IPS-NIHi7 (cell line): ENCODE data around the gene UGDH.
A peak's percentile ranks its signal among the peaks of the same experiment; 100 is the strongest.
"Not testable (repeated sequence)": the region's sequence is repeated elsewhere in the genome, so short reads cannot be mapped to it uniquely, and the experiment has no call there.

Source experiments
- DNase-seq: peaks from one replicate; pipeline ENCODE4 v3.0.0; 2012; ENCODE audit warnings: mixed read lengths; ENCODE audit errors: extremely low spot score

Gene UGDH

GRCh38 chr4:39529534-39529933, 2.3 kb upstream of the UGDH start:
- no peak for DNase-seq

- DNase-seq: peak; percentile 87
Observed at GRCh38 chr4:39528061-39528465, 824 bp upstream of the UGDH start.

GRCh38 chr4:39526765-39527295, 409 bp downstream of the UGDH start:
- peak; percentile 76 for DNase-seq

- DNase-seq: peak; percentile 14
Observed at GRCh38 chr4:39525822-39526690, 1.2 kb downstream of the UGDH start.

- no peak for DNase-seq
Observed at GRCh38 chr4:39524161-39524957, 2.9 kb downstream of the UGDH start.

GRCh38 chr4:39522068-39522467, 5.2 kb downstream of the UGDH start:
- no peak for DNase-seq

GRCh38 chr4:39521253-39521919, 5.9 kb downstream of the UGDH start:
- DNase-seq: no peak

- no peak for DNase-seq
Observed at GRCh38 chr4:39518484-39518883, 8.8 kb downstream of the UGDH start.

- DNase-seq: no peak
Observed at GRCh38 chr4:39516407-39516966, 10.8 kb downstream of the UGDH start.

GRCh38 chr4:39515669-39516401, 11.4 kb downstream of the UGDH start:
- DNase-seq: not testable (repeated sequence)

- DNase-seq: no peak
Observed at GRCh38 chr4:39514888-39515401, 12.3 kb downstream of the UGDH start.

GRCh38 chr4:39514266-39514665, 13.0 kb downstream of the UGDH start:
- not testable (repeated sequence) for DNase-seq

GRCh38 chr4:39510348-39510929, 16.8 kb downstream of the UGDH start:
- no peak for DNase-seq

GRCh38 chr4:39505581-39505980, 21.7 kb downstream of the UGDH start:
- DNase-seq: no peak

GRCh38 chr4:39504538-39504937, 22.7 kb downstream of the UGDH start:
- no peak for DNase-seq

GRCh38 chr4:39502664-39503035, 24.6 kb downstream of the UGDH start:
- not testable (repeated sequence) for DNase-seq

GRCh38 chr4:39502019-39502663, 25.1 kb downstream of the UGDH start:
- DNase-seq: no peak

GRCh38 chr4:39498727-39499020, 28.6 kb downstream of the UGDH start:
- no peak for DNase-seq

GRCh38 chr4:39497909-39498726, 29.1 kb downstream of the UGDH start:
- no peak for DNase-seq
